Measurements from ENCODE around the gene GALNT9. TPM values are rescaled to one million over a fixed set of nuclear protein-coding genes. Genes with fewer than 3 reads are reported as not detected.
"Not testable (repeated sequence)": the region's sequence is repeated elsewhere in the genome, so short reads cannot be mapped to it uniquely, and the experiment has no call there.

The GALNT9 gene
- total RNA-seq, 1 donor from 2014 or later, result not detected

DNA sequence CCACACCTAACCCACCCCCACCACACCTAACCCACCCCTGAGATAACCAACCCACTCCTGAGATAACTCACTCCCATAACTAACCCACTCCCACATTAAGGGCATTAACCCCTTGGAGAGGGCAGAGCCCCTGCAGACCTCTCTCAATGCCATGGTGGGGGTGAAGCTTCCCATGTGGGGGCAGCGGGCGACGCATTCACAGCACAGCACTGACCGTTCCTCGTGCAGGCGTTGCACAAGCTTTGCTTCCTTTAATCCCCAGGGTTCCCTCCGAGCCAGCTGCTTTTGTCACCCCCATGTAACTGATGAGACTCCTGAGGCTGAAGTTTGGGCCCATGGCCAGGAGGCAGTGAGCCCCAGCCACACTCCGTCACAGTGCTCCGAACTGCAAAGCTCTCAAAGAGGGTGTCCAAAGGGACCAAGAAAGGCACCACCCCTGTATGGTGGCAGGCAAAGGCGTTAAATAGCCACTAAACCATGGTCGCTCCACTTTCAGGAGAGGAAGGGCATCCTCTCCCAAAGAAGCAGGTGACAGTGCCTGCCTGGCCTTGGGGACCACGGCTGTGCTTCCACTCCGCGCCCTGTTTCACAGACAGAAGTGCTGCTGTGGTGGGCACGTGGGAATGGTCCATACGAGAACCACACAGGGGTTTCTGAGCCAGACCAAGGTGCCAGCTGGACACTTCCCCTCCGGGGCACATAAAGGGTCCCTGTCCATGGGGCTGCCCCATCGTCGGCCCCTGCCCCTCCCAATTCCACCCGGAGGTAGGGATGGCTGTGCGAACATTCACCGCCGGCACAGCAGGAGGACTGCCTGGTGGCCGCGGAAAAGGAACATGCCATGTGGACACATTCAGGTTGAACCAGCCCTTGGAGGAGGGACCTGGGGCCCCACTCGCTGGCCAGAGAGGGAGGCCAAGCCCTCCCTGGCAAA, 28.3 kb downstream of the GALNT9 start:
- FAIRE-seq (no peak), DNase-seq (ENCODE audit: low read depth) (no peak)
- Histone ChIP-seq H3K27me3 (ENCODE audit: control insufficient read depth, insufficient read depth, low read length) (no peaks in the 10 kb centered on the region), H3K4me3 (ENCODE audit: low read depth, low read length) (no peak overlapping the region), H3K36me3 (ENCODE audit: control insufficient read depth, insufficient read depth, low read length) (no peaks in the 10 kb centered on the region)
- TF ChIP-seq, protein P1, sequence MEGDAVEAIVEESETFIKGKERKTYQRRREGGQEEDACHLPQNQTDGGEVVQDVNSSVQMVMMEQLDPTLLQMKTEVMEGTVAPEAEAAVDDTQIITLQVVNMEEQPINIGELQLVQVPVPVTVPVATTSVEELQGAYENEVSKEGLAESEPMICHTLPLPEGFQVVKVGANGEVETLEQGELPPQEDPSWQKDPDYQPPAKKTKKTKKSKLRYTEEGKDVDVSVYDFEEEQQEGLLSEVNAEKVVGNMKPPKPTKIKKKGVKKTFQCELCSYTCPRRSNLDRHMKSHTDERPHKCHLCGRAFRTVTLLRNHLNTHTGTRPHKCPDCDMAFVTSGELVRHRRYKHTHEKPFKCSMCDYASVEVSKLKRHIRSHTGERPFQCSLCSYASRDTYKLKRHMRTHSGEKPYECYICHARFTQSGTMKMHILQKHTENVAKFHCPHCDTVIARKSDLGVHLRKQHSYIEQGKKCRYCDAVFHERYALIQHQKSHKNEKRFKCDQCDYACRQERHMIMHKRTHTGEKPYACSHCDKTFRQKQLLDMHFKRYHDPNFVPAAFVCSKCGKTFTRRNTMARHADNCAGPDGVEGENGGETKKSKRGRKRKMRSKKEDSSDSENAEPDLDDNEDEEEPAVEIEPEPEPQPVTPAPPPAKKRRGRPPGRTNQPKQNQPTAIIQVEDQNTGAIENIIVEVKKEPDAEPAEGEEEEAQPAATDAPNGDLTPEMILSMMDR (IDR thresholded peaks at IDR 0.05; ENCODE audit: insufficient read depth, low read length, severe bottlenecking), result no peak

DNA sequence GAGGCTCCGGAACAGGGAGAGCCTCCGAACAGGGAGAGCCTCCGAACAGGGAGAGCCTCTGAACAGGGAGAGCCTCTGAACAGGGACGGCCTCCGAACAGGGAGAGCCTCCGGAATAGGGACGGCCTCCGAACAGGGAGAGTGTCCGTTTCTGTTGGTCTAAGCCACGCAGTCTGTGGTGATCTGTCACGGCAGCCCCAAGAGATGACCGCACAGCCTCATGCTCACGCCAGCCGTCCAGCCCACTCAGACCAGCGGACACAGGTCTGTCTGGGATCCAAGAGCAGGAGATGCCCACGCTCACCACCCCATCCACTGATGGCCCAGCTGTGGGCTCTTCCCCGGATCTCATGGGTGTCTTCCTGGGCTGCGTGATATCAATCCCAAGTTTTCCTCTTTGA, 33.3 kb downstream of the GALNT9 start:
- no peak for FAIRE-seq
- H3K27me3 ChIP-seq (ENCODE audit: control insufficient read depth, insufficient read depth, low read length), result no peaks in the 10 kb centered on the region
- TF ChIP-seq, protein P1 (IDR thresholded peaks at IDR 0.05; ENCODE audit: insufficient read depth, low read length, severe bottlenecking), result no peak

DNA sequence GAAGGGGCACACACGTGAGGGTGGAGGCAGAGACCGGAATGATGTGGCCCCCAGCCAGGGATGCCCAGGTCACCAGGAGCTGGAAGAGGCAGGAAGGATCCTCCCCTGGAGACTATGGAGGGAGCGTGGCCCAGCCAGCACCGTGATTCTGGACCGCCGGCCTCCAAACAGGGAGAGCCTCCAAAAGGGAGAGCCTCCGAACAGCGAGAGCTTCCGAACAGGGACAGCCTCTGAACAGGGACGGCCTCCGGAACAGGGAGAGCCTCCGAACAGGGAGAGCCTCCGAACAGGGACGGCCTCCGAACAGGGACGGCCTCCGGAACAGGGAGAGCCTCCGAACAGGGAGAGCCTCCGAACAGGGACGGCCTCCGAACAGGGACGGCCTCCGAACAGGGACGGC, 33.8 kb downstream of the GALNT9 start:
- not testable (repeated sequence) for DNase-seq (ENCODE audit: low read depth); H3K36me3 ChIP-seq (ENCODE audit: control insufficient read depth, insufficient read depth, low read length); H3K27me3 ChIP-seq (ENCODE audit: control insufficient read depth, insufficient read depth, low read length); FAIRE-seq; H3K4me3 ChIP-seq (ENCODE audit: low read depth, low read length)

More for the DNA sequence above, 33.3 kb downstream of the GALNT9 start:
- Histone ChIP-seq H3K4me3 (ENCODE audit: low read depth, low read length) (no peak overlapping the region), H3K36me3 (ENCODE audit: control insufficient read depth, insufficient read depth, low read length) (no peaks in the 10 kb centered on the region)
- DNase-seq (ENCODE audit: low read depth), result no peak

DNA sequence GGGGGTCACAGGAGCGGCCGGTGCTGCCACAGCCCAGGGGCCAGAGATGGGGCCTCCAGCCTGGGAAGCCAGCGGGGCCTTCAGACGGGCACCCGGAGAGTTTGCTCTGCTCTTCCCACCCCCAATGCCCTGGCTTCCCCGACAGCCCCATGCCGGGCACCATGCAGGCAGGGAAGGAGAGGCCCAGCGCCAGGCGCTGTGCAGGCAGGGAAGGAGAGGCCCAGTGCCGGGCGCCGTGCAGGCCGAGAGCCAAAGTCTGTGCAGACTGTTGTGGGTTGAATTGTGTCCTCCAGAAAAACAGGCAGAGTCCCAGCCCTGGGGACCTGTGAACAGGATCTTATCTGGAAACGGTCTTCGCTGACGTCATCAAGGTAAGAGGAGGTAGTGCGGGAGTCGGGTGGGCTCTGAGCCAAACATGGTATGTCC, 34.3 kb downstream of the GALNT9 start:
- FAIRE-seq (no peak), DNase-seq (ENCODE audit: low read depth) (no peak)
- no peaks in the 10 kb centered on the region for H3K27me3 ChIP-seq (ENCODE audit: control insufficient read depth, insufficient read depth, low read length)

DNA sequence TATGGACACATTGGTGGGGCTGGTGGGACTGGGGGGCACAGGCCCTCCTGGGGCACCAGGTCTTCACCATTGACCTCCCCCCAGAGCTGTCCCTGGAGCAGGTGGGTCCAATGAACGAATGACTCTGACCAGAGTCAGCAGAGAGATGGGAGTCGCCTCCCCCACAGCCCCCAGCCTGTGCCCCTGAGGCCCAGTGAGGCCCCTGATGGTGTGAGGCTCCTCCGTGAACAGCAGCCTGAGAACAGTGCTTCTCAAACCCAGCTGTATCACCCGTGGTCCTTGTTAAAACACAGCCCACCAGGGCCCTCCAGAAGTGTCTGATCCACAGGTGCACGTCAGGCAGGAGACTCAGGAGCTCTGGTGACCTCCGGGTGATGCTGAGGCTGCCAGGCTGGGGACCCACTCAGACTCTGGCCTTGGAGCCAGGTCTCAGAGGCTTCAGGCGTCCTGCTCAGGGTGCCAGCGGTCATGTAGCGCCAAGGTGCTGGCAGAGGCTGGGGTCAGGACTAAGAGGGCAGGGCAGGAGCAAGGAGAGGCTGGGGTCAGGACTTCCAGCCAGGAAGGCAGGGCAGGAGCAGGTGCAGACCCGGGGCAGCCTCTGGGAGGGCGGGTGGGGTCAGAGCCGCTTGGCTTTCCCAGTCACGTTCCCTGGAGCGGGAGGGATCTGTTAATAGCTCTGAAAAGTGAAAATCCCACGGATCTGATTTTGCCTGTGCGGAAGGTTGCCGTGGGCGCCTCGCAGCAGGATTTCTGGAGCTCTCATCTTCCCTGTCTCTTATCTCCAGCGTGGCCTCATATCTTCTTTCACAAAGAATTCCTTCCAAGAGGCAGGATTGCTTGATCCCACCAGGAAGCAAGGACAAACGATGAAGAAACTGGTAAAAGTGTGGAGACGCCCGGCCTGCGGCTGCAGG, 35.0 kb downstream of the GALNT9 start:
- Histone ChIP-seq H3K4me3 (ENCODE audit: low read depth, low read length) (no peak overlapping the region), H3K27me3 (ENCODE audit: control insufficient read depth, insufficient read depth, low read length) (no peaks in the 10 kb centered on the region), H3K36me3 (ENCODE audit: control insufficient read depth, insufficient read depth, low read length) (no peaks in the 10 kb centered on the region)
- TF ChIP-seq, protein P1 (IDR thresholded peaks at IDR 0.05; ENCODE audit: insufficient read depth, low read length, severe bottlenecking), result no peak
- no peak for DNase-seq (ENCODE audit: low read depth)
- FAIRE-seq, result no peak

More for the DNA sequence above, 34.3 kb downstream of the GALNT9 start:
- H3K4me3 ChIP-seq (ENCODE audit: low read depth, low read length), result no peak overlapping the region
- TF ChIP-seq, protein P1 (IDR thresholded peaks at IDR 0.05; ENCODE audit: insufficient read depth, low read length, severe bottlenecking), result no peak
- no peaks in the 10 kb centered on the region for H3K36me3 ChIP-seq (ENCODE audit: control insufficient read depth, insufficient read depth, low read length)
